H1 (cell line): ENCODE data around the gene GALNT17. TPM values are rescaled to one million over a fixed set of nuclear protein-coding genes. Genes with fewer than 3 reads are reported as not detected.

Experiments used
- CTCF ChIA-PET: fragments of 300-600 bp; sonication (Branson Sonifier 250); formaldehyde crosslinking; loops from one replicate; lab custom pipeline; 2021; ENCODE audit not compliant: partially characterized antibody; lab: Charles Lee
- POLR2A ChIA-PET: fragments of 300-600 bp; sonication (Branson Sonifier 250); formaldehyde crosslinking; loops from one replicate; lab custom pipeline; 2021; ENCODE audit warnings: inconsistent platforms; ENCODE audit not compliant: partially characterized antibody; lab: Charles Lee
- DNase-seq, 2 experiments: peaks; one replicate each; pipeline versions ENCODE4 v3.0.0 to v3.0.0-alpha.2; 2010 to 2022; ENCODE audit warnings: low spot score in 2 of 2, low read depth in 1 of 2, mixed read lengths in 1 of 2
- FAIRE-seq: peaks from 2 replicates; lab custom pipeline; 2011; peaks lifted over from hg19 to GRCh38; lab: Jason Lieb, UNC
- H2AFZ ChIP-seq: 2 replicates; pipeline ENCODE4 v1.8.1; 2012; ENCODE audit warnings: low read length, inconsistent platforms
- H2AK5ac ChIP-seq: 2 replicates; pipeline ENCODE4 v1.6.1; 2013; ENCODE audit warnings: low read depth, low read length
- H2BK120ac ChIP-seq: replicated peaks from 2 replicates; pipeline ENCODE3; 2013; ENCODE audit warnings: low read depth, low read length, inconsistent platforms
- H2BK12ac ChIP-seq: 2 replicates; pipeline ENCODE4 v1.6.1; 2013; ENCODE audit warnings: low read depth, low read length
- H2BK15ac ChIP-seq: 2 replicates; pipeline ENCODE4 v1.6.1; 2013; ENCODE audit warnings: low read length
- H2BK20ac ChIP-seq: 2 replicates; pipeline ENCODE4 v1.6.1; 2013; ENCODE audit warnings: low read length
- H2BK5ac ChIP-seq: 2 replicates; pipeline ENCODE4 v1.6.1; 2013; ENCODE audit warnings: low read depth, low read length
- H3K14ac ChIP-seq: 2 replicates; pipeline ENCODE4 v1.6.1; 2013; ENCODE audit warnings: inconsistent platforms; ENCODE audit not compliant: insufficient read length
- H3K18ac ChIP-seq: 2 replicates; pipeline ENCODE4 v1.6.1; 2013; ENCODE audit warnings: low read length; ENCODE audit errors: extremely low read depth
- H3K23ac ChIP-seq: 2 replicates; pipeline ENCODE4 v1.6.1; 2013; ENCODE audit warnings: inconsistent platforms; ENCODE audit not compliant: insufficient read length
- H3K23me2 ChIP-seq: 2 replicates; pipeline ENCODE4 v1.6.1; 2013; ENCODE audit warnings: low read depth, low read length
- H3K27ac ChIP-seq: 2 replicates; pipeline ENCODE4 v1.6.1; 2011; ENCODE audit warnings: low read depth, low read length, inconsistent platforms
- H3K27me3 ChIP-seq, 4 experiments: replicated peaks in 1 of 4; 1 replicate in 1 of 4; 2 replicates in 3 of 4; pipeline versions ENCODE4 v1.6.1 to v1.8.1; 2011 to 2013; ENCODE audit warnings: low read length in 3 of 4, mild to moderate bottlenecking in 3 of 4, inconsistent platforms in 2 of 4, mixed read lengths in 2 of 4, moderate library complexity in 1 of 4; ENCODE audit not compliant: control insufficient read depth in 3 of 4, insufficient read depth in 3 of 4; ENCODE audit errors: extremely low read depth in 1 of 4
- H3K36me3 ChIP-seq, 4 experiments: 2 replicates each; pipeline versions ENCODE4 v1.6.1 to v1.8.1; 2011 to 2013; ENCODE audit warnings: mild to moderate bottlenecking in 4 of 4, low read length in 3 of 4, moderate library complexity in 2 of 4, control low read depth in 1 of 4, inconsistent platforms in 1 of 4; ENCODE audit not compliant: insufficient read depth in 4 of 4, control insufficient read depth in 2 of 4
- H3K4ac ChIP-seq: replicated peaks from 2 replicates; pipeline ENCODE3; 2013; ENCODE audit warnings: low read length, low read depth, mixed read lengths, inconsistent platforms; ENCODE audit not compliant: insufficient read length
- H3K4me1 ChIP-seq, 4 experiments: replicated peaks in 1 of 4; 1 replicate in 1 of 4; 2 replicates in 3 of 4; pipeline versions ENCODE4 v1.6.1 to v1.8.1; 2011 to 2013; ENCODE audit warnings: low read length in 3 of 4, inconsistent platforms in 2 of 4, mixed read lengths in 1 of 4; ENCODE audit not compliant: insufficient read depth in 4 of 4, control insufficient read depth in 3 of 4
- H3K4me2 ChIP-seq, 2 experiments: 2 replicates each; pipeline versions ENCODE4 v1.6.1 to v1.8.1; 2011 to 2013; ENCODE audit warnings: low read depth in 2 of 2, low read length in 2 of 2, control low read depth in 1 of 2, inconsistent platforms in 1 of 2, mild to moderate bottlenecking in 1 of 2; ENCODE audit not compliant: insufficient read depth in 1 of 2
- H3K4me3 ChIP-seq, 4 experiments: fragments of 200-600, 300-600 bp in 1 of 4; sonication (generic), shearing (Covaris generic), sonication (Bioruptor Twin) in 1 of 4; 2 replicates each; pipeline versions ENCODE4 v1.5.1 to v1.8.1; 2011 to 2016; ENCODE audit warnings: low read length in 4 of 4, low read depth in 3 of 4, control low read depth in 2 of 4, inconsistent platforms in 2 of 4, mild to moderate bottlenecking in 2 of 4, mixed read lengths in 1 of 4, moderate library complexity in 1 of 4; ENCODE audit not compliant: insufficient read depth in 2 of 4; ENCODE audit errors: extremely low read depth in 1 of 4
- H3K56ac ChIP-seq: replicated peaks from 2 replicates; pipeline ENCODE3; 2013; ENCODE audit warnings: low read depth, mild to moderate bottlenecking, mixed read lengths, low read length, inconsistent platforms; ENCODE audit not compliant: insufficient read length
- H3K79me1 ChIP-seq: 2 replicates; pipeline ENCODE4 v1.6.1; 2013; ENCODE audit warnings: low read depth, low read length, control low read depth
- H3K79me2 ChIP-seq, 2 experiments: 2 replicates each; pipeline versions ENCODE4 v1.6.1 to v1.8.1; 2012 to 2013; ENCODE audit warnings: low read length in 2 of 2, mild to moderate bottlenecking in 2 of 2, inconsistent platforms in 1 of 2; ENCODE audit not compliant: insufficient read depth in 2 of 2, control insufficient read depth in 1 of 2
- H3K9ac ChIP-seq, 4 experiments: replicated peaks in 1 of 4; 1 replicate in 1 of 4; 2 replicates in 3 of 4; pipeline versions ENCODE4 v1.6.1 to v1.8.1; 2011 to 2013; ENCODE audit warnings: low read depth in 3 of 4, low read length in 3 of 4, control low read depth in 2 of 4, mild to moderate bottlenecking in 2 of 4, moderate library complexity in 2 of 4, inconsistent platforms in 1 of 4; ENCODE audit errors: extremely low read depth in 1 of 4
- H3K9me3 ChIP-seq, 2 experiments: 2 replicates each; pipeline versions ENCODE4 v1.6.1 to v1.8.1; 2012 to 2013; ENCODE audit warnings: mild to moderate bottlenecking in 2 of 2, moderate library complexity in 2 of 2, control low read depth in 1 of 2, inconsistent platforms in 1 of 2, low read depth in 1 of 2, low read length in 1 of 2, mixed read lengths in 1 of 2; ENCODE audit not compliant: insufficient read depth in 2 of 2
- H4K20me1 ChIP-seq, 2 experiments: replicated peaks in 1 of 2; 2 replicates each; pipeline versions ENCODE3 to v1.8.1; 2011 to 2013; ENCODE audit warnings: inconsistent platforms in 2 of 2, low read length in 2 of 2, mild to moderate bottlenecking in 1 of 2; ENCODE audit not compliant: insufficient read depth in 2 of 2, control insufficient read depth in 1 of 2
- H4K5ac ChIP-seq: 2 replicates; pipeline ENCODE4 v1.6.1; 2013; ENCODE audit warnings: low read length, low read depth, mixed read lengths, inconsistent platforms; ENCODE audit not compliant: insufficient read length
- H4K8ac ChIP-seq: 2 replicates; pipeline ENCODE4 v1.8.0; 2013; ENCODE audit warnings: mild to moderate bottlenecking, moderate library complexity, low read length, inconsistent platforms; ENCODE audit not compliant: insufficient read depth; ENCODE audit errors: extremely low read depth
- H4K91ac ChIP-seq: replicated peaks from 2 replicates; pipeline ENCODE3; 2013; ENCODE audit warnings: low read length, mixed read lengths, inconsistent platforms; ENCODE audit not compliant: insufficient read length
- CREB1 ChIP-seq: IDR thresholded peaks from 2 replicates; pipeline ENCODE4 v1.6.1; 2012; ENCODE audit warnings: inconsistent platforms
- TAF1 ChIP-seq: IDR thresholded peaks from 2 replicates; pipeline ENCODE4 v1.6.1; 2011; ENCODE audit warnings: mild to moderate bottlenecking, low read depth, low read length
- WGBS, 2 experiments: shearing (Covaris generic) in 1 of 2; methylation state at CpG; one replicate each; pipeline versions ENCODE4 v1.1.6 to v1.1.7; 2013 to 2015; ENCODE audit warnings: low lambda C conversion rate in 2 of 2, mixed read lengths in 2 of 2, inconsistent platforms in 1 of 2, low coverage in 1 of 2, missing lambda C conversion rate in 1 of 2; ENCODE audit not compliant: insufficient replicate concordance in 2 of 2, insufficient coverage in 1 of 2, insufficient read length in 1 of 2; ENCODE audit errors: extremely low coverage in 1 of 2, missing lambda C conversion rate in 1 of 2; 5-methylcytosine and 5-hydroxymethylcytosine counted together
- polyA plus RNA-seq, 7 experiments: library from polyadenylated mRNA; depleted of rRNA in 3 of 7; stranded (reverse) in 5 of 7; unstranded in 2 of 7; fragments of >200 nt in 5 of 7; fragments of 200-250 nt in 2 of 7; gene quantifications; 1 replicate in 5 of 7; 2 replicates in 1 of 7; 4 replicates in 1 of 7; pipeline versions ENCODE4 v1.2.1 to v1.2.3, GENCODE V29; 2011 to 2013; ENCODE audit warnings: missing spikeins in 2 of 7, mixed read lengths in 2 of 7
- total RNA-seq: library from RNA; stranded (reverse); fragmentation: NEBNext Ultra II Directional; extraction: Animal tissue kit (Norgen Biotek cat#: 25700); gene quantifications from 2 replicates; pipeline ENCODE4 v1.2.1, GENCODE V29; 2021

The GALNT17 gene
- total and polyA plus RNA-seq, 2 of the 8 experiments (the other 6 are each of a cell fraction or from before 2014, with no cell fraction given): 37.7 to 47.0 TPM

- no peak for TF ChIP-seq CREB1
- TF ChIP-seq TAF1: no peak
- TF ChIP-seq, all 59 proteins: peak for 0
Observed at GRCh38 chr7:71604818-71605414, 473.0 kb downstream of the GALNT17 start.

More at GRCh38 chr7:71604818-71605414, 473.0 kb downstream of the GALNT17 start:
- no peaks in the 10 kb centered on the region for H3K4me1 ChIP-seq
- H2AK5ac ChIP-seq: no peak overlapping the region
- no peak overlapping the region for H3K4me2 ChIP-seq
- H3K18ac ChIP-seq: no peak overlapping the region
- no peak for DNase-seq
- no peak overlapping the region for H4K5ac ChIP-seq
- no peak overlapping the region for H3K23ac ChIP-seq
- no peak overlapping the region for H3K4ac ChIP-seq
- no peak overlapping the region for H2BK20ac ChIP-seq
- no peak overlapping the region for H3K9ac ChIP-seq
- H3K79me1 ChIP-seq: no peaks in the 10 kb centered on the region
- H3K27ac ChIP-seq: no peak overlapping the region
- no peak overlapping the region for H3K14ac ChIP-seq
- no peak overlapping the region for H2BK12ac ChIP-seq
- peaks cover 0 to 3% (median 0%) of the 10 kb centered on the region in 4 experiments; a peak in 1 of 8 replicates for H3K36me3 ChIP-seq
- peaks cover 0 to 2% of the 10 kb centered on the region in 2 experiments for H4K20me1 ChIP-seq
- H3K27me3 ChIP-seq: no peaks in the 10 kb centered on the region
- no peak overlapping the region for H2AFZ ChIP-seq
- no peak overlapping the region for H3K56ac ChIP-seq
- no peak overlapping the region for H4K91ac ChIP-seq
- H3K9me3 ChIP-seq: peaks cover 0 to 5% of the 10 kb centered on the region in 2 experiments; a peak in 2 of 4 replicates
- H2BK5ac ChIP-seq: no peak overlapping the region
- no peak overlapping the region for H2BK15ac ChIP-seq
- H2BK120ac ChIP-seq: no peak overlapping the region
- FAIRE-seq: no peak
- no peak overlapping the region for H3K4me3 ChIP-seq
- no peak overlapping the region for H4K8ac ChIP-seq
- no peaks in the 10 kb centered on the region for H3K79me2 ChIP-seq
- CTCF ChIA-PET: no interaction called here
- POLR2A ChIA-PET: no interaction called here
- H3K23me2 ChIP-seq: no peaks in the 10 kb centered on the region
- 96% methylated on average over 9 of the region's 9 CpGs; no CpG with 5 or more reads in 1 of the 2 experiments for WGBS, 2 experiments
